Testis (tissue), 2 donors: Measurements from ENCODE around the gene TRIM61.

Source experiments
- CTCF ChIP-seq, 3 experiments: fragments of 450-650 bp in 2 of 3; fragments of 200-600 bp in 1 of 3; sonication (generic) in 1 of 3; IDR thresholded peaks; one replicate each; pipeline ENCODE4 v1.5.1; 2016 to 2019; ENCODE audit warnings: antibody characterized with exemption in 3 of 3, mild to moderate bottlenecking in 2 of 3, moderate library complexity in 1 of 3
- POLR2A ChIP-seq: fragments of 450-650 bp; IDR thresholded peaks from one replicate; pipeline ENCODE4 v1.6.1; 2017; ENCODE audit warnings: antibody characterized with exemption, mild to moderate bottlenecking, moderate library complexity

GRCh38 chr4:165010991-165011390 lies 33.5 kb upstream of the TRIM61 start:
- TF ChIP-seq CTCF (IDR thresholded peaks at IDR 0.05) (no peak), POLR2A (no peak)
